HG03342 (cell line): ENCODE data around the gene CORIN.
A peak's percentile ranks its signal among the peaks of the same experiment; 100 is the strongest.

ENCODE experiments used
- ATAC-seq: cut with Tn5 transposase; IDR thresholded peaks from one replicate; pipeline ENCODE4 v1.9.1; 2021; ENCODE audit warnings: mild to moderate bottlenecking, moderate library complexity; ENCODE audit not compliant: unreplicated experiment

CORIN gene

GRCh38 chr4:47647544-47647943, 190.3 kb downstream of the CORIN start:
- no peak for ATAC-seq

GRCh38 chr4:47647029-47647428, 190.8 kb downstream of the CORIN start:
- ATAC-seq: no peak

GRCh38 chr4:47646372-47646771, 191.5 kb downstream of the CORIN start:
- ATAC-seq: no peak

GRCh38 chr4:47643845-47644244, 194.0 kb downstream of the CORIN start:
- no peak for ATAC-seq

GRCh38 chr4:47642985-47643760, 194.7 kb downstream of the CORIN start:
- no peak for ATAC-seq

GRCh38 chr4:47642191-47642830, 195.6 kb downstream of the CORIN start:
- no peak for ATAC-seq

- ATAC-seq: no peak
Measured at GRCh38 chr4:47641755-47642154, 196.1 kb downstream of the CORIN start.

- ATAC-seq: no peak
Measured at GRCh38 chr4:47640911-47641310, 197.0 kb downstream of the CORIN start.

- ATAC-seq: no peak
Measured at GRCh38 chr4:47639531-47639930, 198.3 kb downstream of the CORIN start.

- ATAC-seq: no peak
Measured at GRCh38 chr4:47631161-47631560, 206.7 kb downstream of the CORIN start.

- no peak for ATAC-seq
Measured at GRCh38 chr4:47624031-47624441, 213.8 kb downstream of the CORIN start.

GRCh38 chr4:47621181-47621580, 216.7 kb downstream of the CORIN start:
- no peak for ATAC-seq

GRCh38 chr4:47619691-47620090, 218.2 kb downstream of the CORIN start:
- no peak for ATAC-seq

GRCh38 chr4:47617607-47618006, 220.3 kb downstream of the CORIN start:
- ATAC-seq: peak; percentile 81

- ATAC-seq: no peak
Measured at GRCh38 chr4:47615385-47615784, 222.5 kb downstream of the CORIN start.

- no peak for ATAC-seq
Measured at GRCh38 chr4:47612116-47613023, 225.5 kb downstream of the CORIN start.

GRCh38 chr4:47606482-47606881, 231.4 kb downstream of the CORIN start:
- no peak for ATAC-seq

- ATAC-seq: no peak
Measured at GRCh38 chr4:47598896-47599295, 239.0 kb downstream of the CORIN start.

GRCh38 chr4:47598320-47598719, 239.5 kb downstream of the CORIN start:
- ATAC-seq: no peak

- ATAC-seq: no peak
Measured at GRCh38 chr4:47597696-47598095, 240.2 kb downstream of the CORIN start.

- no peak for ATAC-seq
Measured at GRCh38 chr4:47590325-47590724, 247.5 kb downstream of the CORIN start.
